GM10266 (cell line): Measurements from ENCODE around the gene TRABD2A.

Source experiments
- DNase-seq: peaks from one replicate; pipeline ENCODE4 v3.0.0; 2012; ENCODE audit errors: extremely low spot score
- CTCF ChIP-seq: IDR thresholded peaks from 2 replicates; pipeline ENCODE4 v1.5.1; 2012; ENCODE audit warnings: mild to moderate bottlenecking, low read depth; ENCODE audit not compliant: control insufficient read depth, insufficient read depth; ENCODE audit errors: missing control alignments

Gene TRABD2A

GRCh38 chr2:84894131-84894586, 13.3 kb upstream of the TRABD2A start:
- no peak for DNase-seq
- no peak for TF ChIP-seq CTCF

GRCh38 chr2:84891355-84892010, 10.6 kb upstream of the TRABD2A start:
- no peak for TF ChIP-seq CTCF
- DNase-seq = no peak

- no peak for TF ChIP-seq CTCF
- no peak for DNase-seq
Observed at GRCh38 chr2:84889332-84889731, 8.4 kb upstream of the TRABD2A start.

GRCh38 chr2:84888401-84889276, 7.8 kb upstream of the TRABD2A start:
- DNase-seq = peak; percentile 67
- TF ChIP-seq CTCF = no peak

GRCh38 chr2:84886791-84887190, 5.9 kb upstream of the TRABD2A start:
- no peak for DNase-seq
- no peak for TF ChIP-seq CTCF

- no peak for DNase-seq
- no peak for TF ChIP-seq CTCF
Observed at GRCh38 chr2:84885111-84885510, 4.2 kb upstream of the TRABD2A start.

GRCh38 chr2:84884449-84884848, 3.6 kb upstream of the TRABD2A start:
- no peak for DNase-seq
- TF ChIP-seq CTCF = no peak
